Measurements from ENCODE around the gene HOXC4. TPM values are rescaled to one million over a fixed set of nuclear protein-coding genes. Genes with fewer than 3 reads are reported as not detected.
A peak's percentile ranks its signal among the peaks of the same experiment; 100 is the strongest.

Gene HOXC4
- total RNA-seq, 1 experiment from 2014 or later = 9.6 TPM

GRCh38 chr12:54050482-54050810, 3.2 kb upstream of the HOXC4 start:
- H3K27ac ChIP-seq (ENCODE audit: low read depth, low read length, poor library complexity, severe bottlenecking) = no peak overlapping the region
- CTCF ChIA-PET = interaction anchor here (1.1 kb wide), 1 partner anchor 18 kb away, joined by 4 read pairs; the partner anchor contains the start of gene HOXC5
- TF ChIP-seq CTCF (conservative IDR thresholded peaks at IDR 0.05; ENCODE audit: low read depth, low read length) = no peak
- no peak for TF ChIP-seq EZH2 (IDR thresholded peaks at IDR 0.05; ENCODE audit: borderline replicate concordance, low read depth, low read length, poor library complexity, severe bottlenecking)
- no peaks in the 10 kb centered on the region for H3K9me3 ChIP-seq (ENCODE audit: low read depth, low read length, poor library complexity, severe bottlenecking)
- intact Hi-C loops (cut with micrococcal nuclease; ENCODE audit: unreplicated experiment) = no loop called here
- H3K27me3 ChIP-seq (replicated peaks; ENCODE audit: insufficient read depth, low read depth, low read length, poor library complexity) = no peaks in the 10 kb centered on the region
- BruUV-seq (replicated peaks) = no TSS peak
- DNase-seq (ENCODE audit: low spot score) = no peak
- no peak overlapping the region for H3K4me3 ChIP-seq (ENCODE audit: low read depth, low read length, poor library complexity, severe bottlenecking)
- POLR2A ChIA-PET (ENCODE audit: low non-redundant PET) = interaction anchor here (0.8 kb wide), 1 partner anchor 25 kb away, joined by 4 read pairs; no protein-coding TSS in a partner anchor
- peaks cover 30% of the 10 kb centered on the region for H3K4me1 ChIP-seq (ENCODE audit: insufficient read depth, low read length, poor library complexity, severe bottlenecking)
- H3K36me3 ChIP-seq (ENCODE audit: insufficient read depth, low read length, poor library complexity, severe bottlenecking) = no peaks in the 10 kb centered on the region

GRCh38 chr12:54051026-54051842, 2.4 kb upstream of the HOXC4 start:
- H3K4me3 ChIP-seq (ENCODE audit: low read depth, low read length, poor library complexity, severe bottlenecking) = peak overlapping the region; percentile 55
- ChIA-PET CTCF (interaction anchor here (1.1 kb wide), 1 partner anchor 19 kb away, joined by 4 read pairs; the partner anchor contains the start of gene HOXC5), POLR2A (ENCODE audit: low non-redundant PET) (interaction anchor here (0.8 kb wide), 1 partner anchor 24 kb away, joined by 4 read pairs; no protein-coding TSS in a partner anchor)
- intact Hi-C loops (cut with micrococcal nuclease; ENCODE audit: unreplicated experiment) = no loop called here
- BruUV-seq (replicated peaks) = no TSS peak
- TF ChIP-seq CTCF (conservative IDR thresholded peaks at IDR 0.05; ENCODE audit: low read depth, low read length) (no peak), EZH2 (IDR thresholded peaks at IDR 0.05; ENCODE audit: borderline replicate concordance, low read depth, low read length, poor library complexity, severe bottlenecking) (no peak)
- DNase-seq (ENCODE audit: low spot score) = no peak
- no peaks in the 10 kb centered on the region for H3K36me3 ChIP-seq (ENCODE audit: insufficient read depth, low read length, poor library complexity, severe bottlenecking)
- peaks cover 34% of the 10 kb centered on the region for H3K4me1 ChIP-seq (ENCODE audit: insufficient read depth, low read length, poor library complexity, severe bottlenecking)
- H3K9me3 ChIP-seq (ENCODE audit: low read depth, low read length, poor library complexity, severe bottlenecking) = no peaks in the 10 kb centered on the region
- H3K27me3 ChIP-seq (replicated peaks; ENCODE audit: insufficient read depth, low read depth, low read length, poor library complexity) = no peaks in the 10 kb centered on the region
- H3K27ac ChIP-seq (ENCODE audit: low read depth, low read length, poor library complexity, severe bottlenecking) = no peak overlapping the region

GRCh38 chr12:54051874-54052437, 1.7 kb upstream of the HOXC4 start:
- H3K36me3 ChIP-seq (ENCODE audit: insufficient read depth, low read length, poor library complexity, severe bottlenecking) = no peaks in the 10 kb centered on the region
- H3K27ac ChIP-seq (ENCODE audit: low read depth, low read length, poor library complexity, severe bottlenecking) = no peak overlapping the region
- POLR2A ChIA-PET (ENCODE audit: low non-redundant PET) = no interaction called here
- peak; percentile 86 for DNase-seq (ENCODE audit: low spot score)
- TF ChIP-seq EZH2 (IDR thresholded peaks at IDR 0.05; ENCODE audit: borderline replicate concordance, low read depth, low read length, poor library complexity, severe bottlenecking) (no peak), CTCF (conservative IDR thresholded peaks at IDR 0.05; ENCODE audit: low read depth, low read length) (no peak)
- no TSS peak for BruUV-seq (replicated peaks)
- no peaks in the 10 kb centered on the region for H3K27me3 ChIP-seq (replicated peaks; ENCODE audit: insufficient read depth, low read depth, low read length, poor library complexity)
- intact Hi-C loops (cut with micrococcal nuclease; ENCODE audit: unreplicated experiment) = no loop called here
- CTCF ChIA-PET = interaction anchor here (0.7 to 1.2 kb wide), 2 partner anchors 56 to 156 kb away, joined by 3 read pairs; no protein-coding TSS in a partner anchor
- H3K4me3 ChIP-seq (ENCODE audit: low read depth, low read length, poor library complexity, severe bottlenecking) = peak overlapping the region; percentile 55
- H3K4me1 ChIP-seq (ENCODE audit: insufficient read depth, low read length, poor library complexity, severe bottlenecking) = peaks cover 34% of the 10 kb centered on the region
- no peaks in the 10 kb centered on the region for H3K9me3 ChIP-seq (ENCODE audit: low read depth, low read length, poor library complexity, severe bottlenecking)
